Adrenal gland (tissue), 12 donors: ENCODE measurements around the gene GRID1. TPM values are rescaled to one million over a fixed set of nuclear protein-coding genes. Genes with fewer than 3 reads are reported as not detected.

Source experiments
- DNase-seq, 7 donors: peaks; one replicate each; pipeline ENCODE4 v3.0.0-alpha.2; 2019 to 2020
- H3K27ac ChIP-seq, 5 donors: fragments of 200-600 bp; sonication (generic) in 4 of 5; 1 replicate in 3 of 5; 2 replicates in 2 of 5; pipeline versions ENCODE4 v1.5.1 to v1.8.0; 2016 to 2020; ENCODE audit warnings: mild to moderate bottlenecking in 1 of 5
- H3K27me3 ChIP-seq: fragments of 200-600 bp; 2 replicates; pipeline ENCODE4 v1.8.0; 2021
- H3K36me3 ChIP-seq, 2 donors: fragments of 200-600 bp; replicated peaks in 1 of 2; 1 replicate in 1 of 2; 2 replicates in 1 of 2; pipeline versions ENCODE4 v1.5.1 to v1.8.0; 2018 to 2022
- H3K4me1 ChIP-seq, 2 donors: fragments of 200-600 bp; replicated peaks in 1 of 2; 1 replicate in 1 of 2; 2 replicates in 1 of 2; pipeline versions ENCODE4 v1.5.1 to v1.8.0; 2018 to 2021
- H3K4me3 ChIP-seq, 4 donors: fragments of 200-600 bp; sonication (generic) in 3 of 4; one replicate each; pipeline ENCODE4 v1.5.1; 2016 to 2018
- H3K9me3 ChIP-seq, 3 donors: fragments of 200-600 bp; sonication (generic) in 1 of 3; replicated peaks in 1 of 3; 1 replicate in 2 of 3; 2 replicates in 1 of 3; pipeline versions ENCODE4 v1.5.1 to v1.8.0; 2016 to 2021
- CTCF ChIP-seq, 6 experiments: fragments of 450-650 bp in 4 of 6; fragments of 200-600 bp in 2 of 6; sonication (generic) in 1 of 6; IDR thresholded peaks; 1 replicate in 5 of 6; 2 replicates in 1 of 6; pipeline versions ENCODE4 v1.5.1 to v1.8.0; 2016 to 2021; ENCODE audit warnings: antibody characterized with exemption in 6 of 6, mild to moderate bottlenecking in 2 of 6, moderate library complexity in 1 of 6
- POLR2A ChIP-seq, 2 donors: fragments of 450-650 bp; IDR thresholded peaks; one replicate each; pipeline ENCODE4 v1.6.1; 2017; ENCODE audit warnings: antibody characterized with exemption in 2 of 2, mild to moderate bottlenecking in 2 of 2, moderate library complexity in 1 of 2
- WGBS, 4 donors: extraction: QIAGEN DNeasy Blood & Tissue Kit in 2 of 4; methylation state at CpG; one replicate each; pipeline versions ENCODE4 v1.1.5 to v1.1.7; 2013 to 2017; 5-methylcytosine and 5-hydroxymethylcytosine counted together
- intact Hi-C, 2 donors: fragments of 100-400 bp; cut with DNase I; formaldehyde crosslinking; loops; one replicate each; pipeline versions ENCODE4 v1.14.1 to v1.15.0; 2022 to 2023
- polyA plus RNA-seq, 3 donors: library from polyadenylated mRNA; stranded (reverse); fragments of 200-250 nt in 2 of 3; fragments of 350-450 nt in 1 of 3; fragmentation: Illumina TruSeq in 1 of 3; extraction: RNeasy Lipid Tissue Mini Kit (QIAGEN cat#74804) in 1 of 3; gene quantifications; one replicate each; pipeline ENCODE4 v1.2.3, GENCODE V29; 2013 to 2014
- total RNA-seq, 9 donors: library from RNA; depleted of rRNA in 4 of 9; stranded (reverse); fragments of >200 nt in 4 of 9; fragments of 120-200 nt in 1 of 9; fragmentation: NEBNext Ultra II Directional in 1 of 9; extraction: Animal tissue kit (Norgen Biotek cat#: 25700) in 1 of 9; gene quantifications; one replicate each; pipeline versions ENCODE4 v1.1.0 to v1.2.4, GENCODE V29; 2013 to 2023
- donor health status: healthy with polysubstance abuse.
- donor health status: Bipolar disorder and iron deficiency.
- donor health status: DM: yes; HTN: yes; CAD: no.
- donor health status: DM: no; HTN: no; CAD: no.
- donor health status: DM: no; HTN: no; CAD: no.
- donor health status: DM: yes; HTN: yes; CAD: no.

Gene GRID1
- total and polyA plus RNA-seq, 12 donors: 2.2 to 8.0 (median 4.1) TPM

GRCh38 chr10:86045896-86046295 lies 320.7 kb downstream of the GRID1 start:
- no peaks in the 10 kb centered on the region for H3K4me1 ChIP-seq
- intact Hi-C loops: no loop called here
- no peak overlapping the region for H3K4me3 ChIP-seq
- TF ChIP-seq POLR2A (IDR thresholded peaks at IDR 0.05) (no peak), CTCF (IDR thresholded peaks at IDR 0.05) (no peak)
- 81 to 89% (median 86%) methylated on average over 5 of the region's 5 CpGs for WGBS, 4 donors
- no peaks in the 10 kb centered on the region for H3K27me3 ChIP-seq
- H3K27ac ChIP-seq: no peak overlapping the region
- no peak for DNase-seq
- no peaks in the 10 kb centered on the region for H3K9me3 ChIP-seq
- H3K36me3 ChIP-seq: no peaks in the 10 kb centered on the region

GRCh38 chr10:86044029-86044428 lies 322.6 kb downstream of the GRID1 start:
- TF ChIP-seq CTCF (IDR thresholded peaks at IDR 0.05): no peak
- TF ChIP-seq POLR2A (IDR thresholded peaks at IDR 0.05): no peak
- no peak for DNase-seq
- Histone ChIP-seq H3K9me3 (no peaks in the 10 kb centered on the region), H3K27ac (no peak overlapping the region), H3K4me1 (no peaks in the 10 kb centered on the region), H3K4me3 (no peak overlapping the region), H3K27me3 (no peaks in the 10 kb centered on the region), H3K36me3 (no peaks in the 10 kb centered on the region)
- WGBS, 4 donors: 70 to 81% (median 74%) methylated on average over 2 of the region's 2 CpGs
- intact Hi-C loops: no loop called here

- intact Hi-C loops: no loop called here
- 69 to 78% (median 71%) methylated on average over 2 to 3 of the region's 3 CpGs for WGBS, 4 donors
- Histone ChIP-seq H3K9me3 (no peaks in the 10 kb centered on the region), H3K27me3 (no peaks in the 10 kb centered on the region), H3K4me1 (no peaks in the 10 kb centered on the region), H3K4me3 (no peak overlapping the region), H3K36me3 (no peaks in the 10 kb centered on the region), H3K27ac (no peak overlapping the region)
- TF ChIP-seq POLR2A (IDR thresholded peaks at IDR 0.05) (no peak), CTCF (IDR thresholded peaks at IDR 0.05) (no peak)
- no peak for DNase-seq
These were observed 323.4 kb downstream of the GRID1 start for GRCh38 chr10:86043236-86043635.

- Histone ChIP-seq H3K36me3 (no peaks in the 10 kb centered on the region), H3K4me1 (no peaks in the 10 kb centered on the region), H3K27ac (no peak overlapping the region), H3K4me3 (no peak overlapping the region), H3K9me3 (no peaks in the 10 kb centered on the region), H3K27me3 (no peaks in the 10 kb centered on the region)
- TF ChIP-seq CTCF (IDR thresholded peaks at IDR 0.05) (no peak), POLR2A (IDR thresholded peaks at IDR 0.05) (no peak)
- WGBS, 4 donors: 87 to 90% (median 88%) methylated on average over 2 of the region's 2 CpGs
- no peak for DNase-seq
- intact Hi-C loops: no loop called here
These were observed 324.4 kb downstream of the GRID1 start for GRCh38 chr10:86042161-86042560.
